ENCODE data around the gene CCNYL1.
"Not testable (repeated sequence)": the region's sequence is repeated elsewhere in the genome, so short reads cannot be mapped to it uniquely, and the experiment has no call there.

Gene CCNYL1

DNA sequence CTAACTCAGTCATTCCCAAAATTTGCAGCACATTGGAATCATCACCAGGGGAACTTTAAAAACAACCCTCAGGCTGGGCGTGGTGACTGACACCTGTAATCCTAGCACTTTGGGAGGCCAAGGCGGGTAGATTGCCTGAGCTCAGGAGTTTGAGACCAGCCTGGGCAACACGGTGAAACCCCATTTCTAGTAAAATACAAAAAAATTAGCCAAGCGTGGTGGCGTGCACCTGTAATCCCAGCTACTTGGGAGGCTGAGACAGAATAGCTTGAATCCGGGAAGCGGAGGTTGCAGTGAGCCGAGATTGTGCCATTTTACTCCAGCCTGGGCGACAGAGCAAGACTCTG, 24.0 kb downstream of the CCNYL1 start:
- DNase-seq = not testable (repeated sequence)

DNA sequence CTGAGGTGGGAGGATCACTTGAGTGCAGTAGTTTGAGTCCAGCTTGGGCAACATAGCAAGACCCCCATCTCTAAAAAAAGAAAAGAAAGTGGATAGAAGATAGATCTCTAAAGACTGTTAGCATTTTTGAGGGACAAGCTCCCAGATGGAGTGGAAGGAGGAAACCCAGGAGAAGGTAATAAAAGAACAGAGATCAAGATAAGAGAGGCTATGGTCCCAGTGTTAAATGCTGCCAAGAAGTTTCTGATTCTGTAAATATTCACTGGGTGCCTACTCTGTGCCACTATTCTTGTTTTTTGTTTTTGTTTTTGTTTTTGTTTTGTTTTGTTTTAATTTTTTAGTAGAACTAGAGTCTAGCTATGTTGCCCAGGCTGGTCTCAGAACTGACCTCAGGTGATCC, 32.1 kb downstream of the CCNYL1 start:
- DNase-seq = no peak

DNA sequence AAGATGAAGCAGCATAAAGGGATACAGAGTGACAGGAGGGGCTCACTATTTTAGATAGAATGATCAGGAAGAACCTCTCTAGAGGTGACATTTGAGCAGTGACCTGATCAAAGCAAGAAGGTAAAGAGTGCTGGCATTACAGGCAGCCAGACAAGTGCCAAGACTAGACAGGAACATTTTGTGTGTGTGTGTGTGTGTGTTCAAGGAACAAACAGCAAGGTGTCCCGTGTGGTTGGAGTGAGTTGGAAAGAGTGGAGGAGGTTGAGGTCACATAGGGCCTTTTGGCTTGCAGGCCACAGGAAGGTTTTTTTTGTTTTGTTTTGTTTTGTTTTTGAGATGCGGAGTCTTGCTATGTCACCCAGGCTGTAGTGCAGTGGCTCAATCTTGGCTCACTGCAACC, 32.6 kb downstream of the CCNYL1 start:
- DNase-seq = no peak

DNA sequence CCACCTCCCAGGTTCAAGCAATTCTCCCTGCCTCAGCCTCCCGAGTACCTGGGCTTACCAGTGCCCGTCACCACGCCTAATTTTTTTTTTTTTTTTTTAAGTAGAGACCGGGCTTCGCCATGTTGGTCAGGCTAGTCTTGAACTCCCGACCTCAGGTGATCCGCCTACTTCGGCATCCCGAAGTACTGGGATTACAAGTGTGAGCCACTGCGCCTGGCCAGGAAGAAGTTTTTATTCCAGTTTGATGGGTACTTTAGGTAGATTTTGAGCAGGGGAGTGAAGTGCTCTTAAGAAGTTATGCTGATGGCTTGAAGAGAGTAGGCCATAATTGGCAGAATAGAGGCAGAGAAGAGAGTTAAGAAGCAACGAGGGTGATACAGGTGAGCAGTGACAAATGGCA, 33.0 kb downstream of the CCNYL1 start:
- no peak for DNase-seq

DNA sequence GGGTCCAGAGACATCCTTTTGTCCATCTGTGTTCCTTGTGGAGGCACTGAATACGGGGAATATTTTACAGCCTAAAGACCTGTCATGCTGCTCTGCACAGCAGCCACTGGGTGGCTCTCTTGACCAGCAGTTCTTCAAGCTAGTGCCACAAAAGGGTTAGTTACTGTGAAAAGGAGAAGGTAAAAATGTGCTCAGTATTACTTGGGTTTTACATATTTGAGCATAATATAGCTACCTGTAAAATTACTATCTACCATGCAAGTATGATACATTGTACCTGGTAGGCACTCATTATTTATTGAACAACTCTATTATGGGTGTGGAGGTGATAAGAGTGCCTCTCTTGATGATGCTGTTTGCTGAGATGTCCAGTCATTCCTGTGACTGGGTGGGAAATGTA, 34.7 kb downstream of the CCNYL1 start:
- DNase-seq = no peak

DNA sequence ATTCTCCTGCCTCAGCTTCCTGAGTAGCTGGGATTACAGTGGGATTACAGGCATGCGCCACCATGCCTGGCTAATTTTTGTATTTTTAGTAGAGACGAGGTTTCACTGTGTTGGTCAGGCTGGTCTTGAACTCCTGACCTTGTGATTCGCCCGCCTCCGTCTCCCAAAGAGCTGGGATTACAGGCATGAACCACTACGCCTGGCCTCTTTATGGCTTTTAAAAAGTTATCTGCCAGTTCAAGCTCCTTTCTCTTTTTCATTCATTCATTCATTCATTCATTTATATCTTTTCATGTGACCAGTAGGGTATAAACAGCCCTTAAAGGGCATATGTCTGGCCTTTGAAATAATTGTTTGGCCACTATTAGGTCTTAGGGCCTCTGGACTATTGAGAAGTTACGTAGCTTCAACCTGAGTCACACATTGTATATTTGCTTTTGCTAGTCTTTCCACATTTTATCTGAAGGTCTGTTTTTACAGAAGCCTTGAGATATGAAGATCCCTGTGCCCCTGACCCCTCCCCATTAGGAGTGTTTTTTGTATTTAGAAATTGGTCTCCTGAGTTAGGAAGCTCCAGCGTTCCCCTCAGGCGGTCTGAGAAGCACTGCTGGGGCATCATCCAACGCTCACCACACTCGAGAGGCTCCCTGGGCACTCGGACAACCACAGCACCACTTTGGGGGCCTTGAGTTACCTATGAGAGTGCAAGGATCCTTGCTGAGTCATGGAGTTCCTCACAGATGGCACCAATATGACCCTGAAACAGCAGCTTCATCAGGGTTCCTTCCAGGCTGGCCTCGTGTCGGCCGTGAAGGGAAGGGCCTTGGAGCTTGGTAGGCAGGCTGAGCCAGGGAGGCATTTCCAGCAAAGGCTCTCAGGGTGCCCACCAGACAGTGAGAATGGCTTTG, 36.5 kb downstream of the CCNYL1 start:
- DNase-seq = no peak

DNA sequence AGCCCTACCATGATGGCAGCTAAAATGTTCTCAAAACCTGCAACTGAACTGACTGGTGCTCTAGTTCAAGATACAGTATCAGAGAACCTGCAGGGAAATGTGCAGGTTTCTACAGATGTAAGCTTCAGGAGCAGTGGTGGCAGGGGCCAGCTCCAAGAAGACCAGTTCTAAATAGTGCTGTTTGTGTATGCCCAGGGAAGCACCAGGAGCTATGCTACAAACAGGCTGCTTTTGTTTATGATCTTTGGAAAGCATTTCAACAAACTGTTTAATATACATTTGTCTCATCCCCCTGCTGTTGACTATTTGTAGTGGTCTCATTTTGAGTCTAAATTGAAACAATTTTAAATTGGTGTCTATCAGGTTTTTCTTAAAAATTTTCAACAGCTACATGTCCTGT, 37.6 kb downstream of the CCNYL1 start:
- no peak for DNase-seq

DNA sequence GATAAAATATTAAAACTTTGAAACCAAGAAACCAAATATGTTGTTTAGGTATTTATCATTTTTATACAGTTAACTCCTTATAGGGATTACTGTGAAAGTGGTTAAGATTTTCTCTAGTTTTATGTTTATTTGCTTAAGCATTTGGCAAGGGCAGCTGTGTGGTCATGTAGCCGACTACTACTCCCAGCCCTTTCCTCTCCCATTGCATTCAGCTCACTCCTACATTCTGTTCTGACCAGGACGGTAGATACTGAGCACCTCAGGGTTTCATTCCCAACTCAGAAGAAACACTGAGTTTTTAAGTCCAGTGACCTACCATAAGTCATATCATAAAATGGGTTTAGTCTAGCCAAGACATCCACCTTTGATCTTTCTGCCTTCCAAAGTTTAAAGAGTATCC, 38.4 kb downstream of the CCNYL1 start:
- DNase-seq = no peak

DNA sequence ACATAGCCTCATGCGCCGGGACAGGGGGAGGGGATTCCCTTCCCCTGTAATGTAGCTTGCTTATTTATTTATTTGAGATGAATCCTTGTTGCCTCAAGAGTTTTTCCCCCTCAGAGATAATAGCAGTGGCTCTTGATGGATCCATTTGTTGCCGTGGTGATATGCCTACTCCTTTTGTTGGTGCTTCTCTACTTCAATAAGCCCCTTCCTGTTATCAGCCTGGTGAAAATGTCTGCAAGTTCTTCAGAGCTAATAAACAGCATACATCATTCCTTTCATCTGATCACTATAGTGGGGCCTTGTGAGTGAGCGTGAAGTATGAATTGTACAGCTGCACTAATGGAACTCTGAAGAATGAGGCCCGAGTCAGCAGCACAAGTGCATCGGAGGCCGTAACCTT, 38.9 kb downstream of the CCNYL1 start:
- DNase-seq = no peak

DNA sequence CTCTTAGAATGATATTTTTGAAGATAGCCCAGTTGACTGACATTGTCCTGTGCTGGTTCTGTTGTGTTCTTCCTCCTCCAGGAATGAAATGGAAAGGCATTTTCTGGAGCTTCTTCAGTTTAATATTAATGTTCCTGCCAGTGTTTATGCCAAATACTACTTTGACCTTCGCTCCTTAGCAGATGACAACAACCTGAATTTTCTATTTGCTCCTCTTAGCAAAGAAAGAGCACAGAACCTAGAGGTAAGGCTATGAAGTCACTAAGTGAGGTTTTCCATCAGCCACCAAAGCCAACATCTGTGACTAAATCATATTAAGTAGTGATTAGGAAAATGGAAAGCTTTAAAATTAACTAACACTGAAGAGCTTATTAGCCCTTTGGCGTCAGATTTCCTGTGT, 39.4 kb downstream of the CCNYL1 start:
- DNase-seq = no peak

DNA sequence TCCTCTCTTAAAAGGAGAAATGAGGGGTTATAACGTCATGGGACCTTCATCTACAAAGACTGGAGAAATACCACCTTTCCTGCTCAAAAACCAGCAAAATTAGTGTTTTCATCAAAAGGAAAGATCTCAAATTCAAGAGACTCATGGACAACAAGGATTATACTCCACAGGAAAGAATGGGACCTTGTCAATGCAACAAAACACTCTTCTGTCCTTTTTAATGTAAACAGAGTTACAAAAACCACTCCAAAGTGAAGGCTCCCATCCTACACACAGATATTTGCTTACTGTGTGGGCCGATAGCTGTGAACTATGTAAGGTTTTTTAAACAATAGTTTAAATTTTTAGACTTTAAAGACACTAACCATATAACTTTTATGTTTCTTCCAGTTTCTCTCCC, 42.2 kb downstream of the CCNYL1 start:
- not testable (repeated sequence) for DNase-seq

DNA sequence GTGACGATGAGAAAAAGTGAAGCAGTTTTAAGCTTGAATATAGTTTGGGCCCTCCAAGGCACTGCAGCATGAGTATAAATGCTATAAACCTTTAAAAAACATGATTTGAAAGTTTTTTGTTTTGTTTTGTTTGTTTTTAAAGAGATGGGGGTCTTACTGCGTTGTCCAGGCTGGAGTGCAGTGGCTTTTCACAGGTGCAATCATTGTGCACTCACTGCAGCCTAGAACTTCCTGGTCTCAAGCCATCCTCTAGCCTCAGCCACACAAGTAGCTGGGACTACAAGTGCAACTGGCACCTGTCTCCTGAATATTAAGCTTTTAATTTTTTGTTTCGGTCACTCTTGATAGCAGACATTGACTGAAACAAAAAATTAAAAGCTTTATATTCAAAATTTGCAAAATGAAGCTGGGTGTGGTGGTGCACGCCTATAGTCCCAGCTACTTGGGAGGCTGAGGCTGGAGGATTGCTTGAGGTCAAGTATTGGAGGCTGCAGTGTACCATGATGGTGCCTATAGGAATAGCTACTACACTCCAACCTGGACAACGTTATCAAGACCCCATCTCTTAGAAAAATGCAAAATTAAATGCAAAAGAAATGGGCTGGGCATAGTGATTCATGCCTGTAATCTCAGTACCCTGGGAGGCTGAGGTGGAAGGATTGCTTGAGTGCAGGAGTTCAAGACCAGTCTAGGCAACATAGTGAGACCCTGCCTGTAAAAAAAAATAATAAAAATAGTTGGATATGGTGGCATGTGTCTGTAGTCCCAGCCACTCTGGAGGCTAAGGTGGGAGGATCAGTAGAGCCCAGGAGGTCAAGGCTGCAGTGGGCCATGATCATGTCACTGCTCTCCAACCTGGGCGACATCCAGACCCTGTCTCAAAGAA, 43.3 kb downstream of the CCNYL1 start:
- no peak for DNase-seq

DNA sequence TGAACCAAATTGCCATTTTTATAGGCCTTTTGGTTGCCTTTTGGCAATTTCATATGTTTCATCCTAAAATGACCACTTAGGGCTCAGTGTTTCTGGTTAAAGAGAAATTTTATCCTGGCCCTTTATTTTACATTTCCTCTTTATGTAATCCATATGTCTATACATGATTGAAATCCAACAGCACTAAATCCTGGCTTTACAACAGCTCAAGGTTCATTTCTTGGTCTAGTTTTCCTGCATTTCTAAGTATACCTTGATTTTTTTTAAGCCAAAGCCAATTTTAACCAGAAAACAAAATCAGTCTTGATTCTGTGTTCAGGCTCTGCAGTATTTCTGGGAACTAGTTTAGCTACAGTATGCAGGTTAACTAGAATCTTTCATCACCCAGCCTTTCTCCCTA, 46.6 kb downstream of the CCNYL1 start:
- no peak for DNase-seq

DNA sequence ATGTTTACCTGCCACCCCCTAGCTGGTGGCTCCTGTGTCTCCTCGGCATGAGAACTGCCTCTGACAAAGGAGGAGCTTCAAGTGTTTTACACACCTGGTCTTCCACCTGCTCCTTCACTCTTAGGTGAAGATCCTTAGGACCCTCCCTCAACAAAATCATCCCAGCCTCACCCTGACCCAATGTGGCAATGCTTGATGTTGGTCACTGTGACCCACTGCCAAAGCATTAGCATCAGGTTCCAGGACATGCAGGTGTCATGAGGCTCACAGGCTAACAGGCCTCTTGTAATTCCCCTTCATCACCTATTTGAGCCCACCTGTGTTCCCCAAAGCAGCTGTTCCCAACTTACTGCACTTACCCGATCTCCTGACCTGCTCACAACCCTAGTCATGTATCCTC, 48.5 kb downstream of the CCNYL1 start:
- no peak for DNase-seq

DNA sequence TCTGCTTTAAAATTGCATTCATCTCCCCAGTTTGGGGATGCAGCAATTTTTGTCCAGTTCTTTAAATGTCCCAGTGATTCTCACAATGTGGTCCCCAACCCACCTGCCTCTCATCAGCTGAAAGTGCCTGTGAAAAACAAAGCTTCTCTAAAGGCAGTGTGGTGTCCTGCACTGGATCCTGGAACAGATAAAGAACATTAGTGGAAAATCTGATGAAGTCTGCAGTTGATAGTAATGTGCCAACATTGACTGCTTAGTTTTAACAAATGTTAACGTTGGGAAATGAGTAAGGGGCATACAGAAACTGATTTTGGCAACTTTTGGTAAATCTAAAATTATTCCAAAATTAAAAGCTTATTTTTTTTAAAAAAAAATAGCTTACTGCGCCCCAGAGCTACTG, 49.0 kb downstream of the CCNYL1 start:
- no peak for DNase-seq

DNA sequence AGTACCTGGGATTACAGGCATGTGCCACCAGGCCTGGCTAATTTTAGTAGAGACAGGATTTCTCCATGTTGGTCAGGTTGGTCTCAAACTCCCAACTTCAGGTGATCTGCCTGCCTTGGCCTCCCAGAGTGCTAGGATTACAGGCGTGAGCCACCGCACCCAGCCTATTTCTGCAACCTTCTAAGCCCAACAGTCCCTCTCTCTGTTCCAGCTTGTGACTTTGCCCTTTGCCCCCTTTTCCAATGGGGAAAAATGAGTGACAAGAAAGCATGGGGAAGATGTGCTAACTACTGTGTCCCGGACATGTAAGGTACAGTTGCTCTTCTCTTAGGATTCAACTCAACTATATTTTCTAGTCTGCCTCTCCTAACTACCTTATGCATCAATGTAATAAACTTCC, 50.0 kb downstream of the CCNYL1 start:
- not testable (repeated sequence) for DNase-seq

DNA sequence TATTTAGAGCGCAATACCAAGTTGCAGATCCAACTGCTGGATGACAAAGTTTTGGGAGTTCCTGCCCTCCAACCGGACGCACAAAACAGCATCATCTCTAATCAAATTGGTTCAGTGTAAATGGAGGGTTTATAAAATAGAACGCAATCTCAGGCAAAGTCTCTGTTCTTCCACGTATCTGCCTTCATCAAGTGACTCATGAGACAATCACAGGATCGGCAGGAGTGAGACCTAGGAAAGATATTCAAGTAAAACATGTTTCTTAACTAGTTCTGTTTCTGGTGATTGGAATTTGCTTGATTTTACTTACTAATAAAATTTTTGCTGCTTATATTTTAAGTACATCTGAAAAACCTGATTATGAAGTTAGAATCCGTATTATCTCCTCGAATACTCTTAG, 50.7 kb downstream of the CCNYL1 start:
- no peak for DNase-seq

DNA sequence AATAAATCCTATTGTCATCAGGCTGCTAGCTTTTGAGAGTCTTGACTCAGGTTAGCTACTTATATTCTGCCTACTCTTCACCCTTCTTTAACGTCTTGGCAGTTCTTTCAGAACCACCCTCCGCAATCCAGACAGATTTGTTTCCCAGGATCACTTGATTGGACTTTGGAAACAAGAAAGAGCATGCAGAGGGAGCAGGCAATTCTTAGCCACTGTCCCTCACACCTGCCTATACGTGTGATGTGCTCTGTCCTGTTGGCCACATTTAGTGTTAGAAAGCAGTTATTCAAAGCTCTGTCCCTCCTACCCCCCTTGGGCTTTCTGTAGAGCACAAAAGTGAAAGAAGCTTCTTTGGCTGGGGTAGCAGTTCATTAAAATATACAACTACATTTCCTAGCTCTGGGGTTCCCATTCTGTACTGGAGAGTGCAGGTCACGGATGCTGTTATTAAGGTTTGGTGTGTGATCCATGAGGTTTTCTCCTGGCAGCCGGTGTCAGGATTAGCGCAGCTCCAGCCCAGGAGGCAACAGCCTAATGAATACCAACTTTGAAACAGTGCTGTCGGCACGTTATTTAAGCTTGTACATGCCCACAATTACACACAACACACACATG, 52.0 kb downstream of the CCNYL1 start:
- no peak for DNase-seq

DNA sequence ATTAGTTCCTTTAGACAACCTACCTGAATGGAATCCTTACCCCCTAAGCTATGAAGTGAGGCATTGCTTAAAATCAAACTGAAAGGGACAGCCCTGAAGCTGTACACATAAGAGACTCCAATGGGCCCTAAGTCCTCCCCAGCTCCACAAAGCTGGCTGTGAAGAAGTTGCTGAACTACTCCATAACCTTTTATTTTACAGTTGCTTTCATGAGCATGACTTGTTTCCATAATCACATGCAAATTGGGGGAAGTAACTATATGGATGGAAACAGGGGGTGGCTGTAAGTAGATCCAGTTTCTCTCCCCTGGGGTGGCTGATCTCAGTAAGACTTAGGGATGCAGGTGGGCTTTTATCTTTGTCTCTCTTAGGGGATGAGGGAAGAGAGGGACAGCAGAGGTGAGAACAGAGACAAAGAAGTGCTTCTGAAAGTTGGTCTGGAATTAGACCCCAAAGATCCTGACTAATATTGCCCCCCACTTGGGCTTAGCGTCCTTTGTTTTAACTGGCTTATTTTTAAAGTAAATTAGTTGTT, 52.7 kb downstream of the CCNYL1 start:
- DNase-seq = no peak

DNA sequence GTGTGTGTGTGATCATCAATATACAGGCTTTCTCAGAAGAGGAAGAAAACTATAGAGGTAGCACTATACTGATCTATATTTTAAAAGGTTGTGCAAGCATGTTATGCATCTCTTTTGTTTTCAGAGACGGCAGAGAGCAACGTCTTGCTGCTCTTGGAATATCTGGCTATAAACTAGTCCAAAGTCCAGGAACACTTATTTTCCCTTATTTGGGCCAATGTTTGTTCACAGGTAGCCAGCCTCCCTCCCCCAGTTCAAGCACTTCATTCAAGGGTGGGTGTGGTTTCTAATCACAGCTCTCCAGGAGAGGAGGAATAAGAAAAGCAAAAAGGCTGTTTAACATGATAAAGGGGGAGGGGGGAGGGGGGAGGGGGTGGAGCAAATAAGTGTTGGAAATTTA, 54.1 kb downstream of the CCNYL1 start:
- no peak for DNase-seq

DNA sequence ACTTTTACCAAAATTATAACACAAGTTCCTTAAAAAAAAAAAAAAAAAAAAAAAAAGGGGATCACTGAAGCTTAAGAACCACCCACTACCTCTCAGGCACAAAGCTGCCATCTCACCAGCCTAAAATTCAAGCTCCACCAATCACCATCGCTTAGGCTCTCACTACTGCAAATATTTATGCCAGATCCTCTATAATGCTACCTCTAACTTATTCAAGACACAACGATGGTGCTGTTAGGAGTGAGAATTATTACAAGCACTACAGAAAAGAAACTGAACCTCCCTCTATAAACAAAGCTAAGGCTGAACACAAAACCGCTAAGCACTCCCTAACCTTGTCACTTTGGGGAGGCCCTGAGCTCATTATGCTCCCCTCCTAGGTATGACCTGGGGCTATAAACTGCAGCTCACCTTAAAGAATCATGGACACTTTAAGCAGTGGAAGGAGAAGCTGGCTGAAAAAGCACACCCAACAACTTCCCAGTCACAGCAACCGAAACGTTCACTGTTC, 54.7 kb downstream of the CCNYL1 start:
- DNase-seq = no peak

DNA sequence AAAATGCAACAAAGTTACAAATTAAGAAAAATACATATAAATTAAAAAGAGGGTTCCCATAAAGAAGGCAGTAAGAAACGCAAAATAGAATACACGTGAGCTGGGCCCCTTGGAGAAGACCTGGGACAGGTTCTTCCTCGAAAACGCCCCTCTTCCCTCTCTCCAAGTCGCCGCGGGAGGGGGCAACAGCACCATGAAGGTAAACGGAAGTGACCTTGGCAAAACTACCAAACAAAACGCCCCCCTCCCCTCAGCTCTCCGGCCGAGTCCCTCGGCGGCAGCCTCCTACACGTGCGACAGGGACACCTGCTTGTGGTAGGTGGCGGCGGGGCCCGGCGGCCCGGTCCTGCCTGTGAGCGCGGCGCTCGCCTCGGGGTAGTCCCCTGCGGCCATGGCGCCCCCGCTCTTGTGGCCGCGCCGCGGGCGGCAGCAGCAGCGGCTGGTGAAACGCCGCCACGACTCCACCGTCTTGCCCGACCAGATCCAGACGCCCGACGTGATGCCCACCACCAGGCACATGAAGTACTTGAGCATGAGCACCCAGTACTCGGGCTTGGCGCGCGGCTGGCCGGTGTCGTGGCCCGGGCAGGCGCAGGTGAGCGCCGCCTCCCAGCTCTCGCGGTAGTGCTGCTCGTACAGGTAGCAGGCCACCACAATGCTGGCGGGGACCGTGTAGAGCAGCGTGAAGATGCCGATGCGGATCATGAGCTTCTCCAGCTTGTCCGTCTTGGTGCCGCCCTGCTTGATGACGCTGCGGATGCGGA, 55.4 kb downstream of the CCNYL1 start:
- no peak for DNase-seq

Measured in activated CD4-positive, CD25-positive, alpha-beta regulatory T cell (primary cell).